NB4 (cell line): ENCODE measurements around the gene LONRF2.

Experiments
- POLR2A ChIP-seq: IDR thresholded peaks from 2 replicates; pipeline ENCODE4 v1.6.1; 2011; ENCODE audit warnings: mild to moderate bottlenecking; ENCODE audit not compliant: insufficient read length; ENCODE audit errors: extremely low read depth
- TF ChIP-seq, protein P1 (sequence below): IDR thresholded peaks from one replicate; pipeline ENCODE4 v1.5.1; 2012; ENCODE audit warnings: low read depth, low read length

- TF ChIP-seq POLR2A, result no peak
- TF ChIP-seq, protein P1, sequence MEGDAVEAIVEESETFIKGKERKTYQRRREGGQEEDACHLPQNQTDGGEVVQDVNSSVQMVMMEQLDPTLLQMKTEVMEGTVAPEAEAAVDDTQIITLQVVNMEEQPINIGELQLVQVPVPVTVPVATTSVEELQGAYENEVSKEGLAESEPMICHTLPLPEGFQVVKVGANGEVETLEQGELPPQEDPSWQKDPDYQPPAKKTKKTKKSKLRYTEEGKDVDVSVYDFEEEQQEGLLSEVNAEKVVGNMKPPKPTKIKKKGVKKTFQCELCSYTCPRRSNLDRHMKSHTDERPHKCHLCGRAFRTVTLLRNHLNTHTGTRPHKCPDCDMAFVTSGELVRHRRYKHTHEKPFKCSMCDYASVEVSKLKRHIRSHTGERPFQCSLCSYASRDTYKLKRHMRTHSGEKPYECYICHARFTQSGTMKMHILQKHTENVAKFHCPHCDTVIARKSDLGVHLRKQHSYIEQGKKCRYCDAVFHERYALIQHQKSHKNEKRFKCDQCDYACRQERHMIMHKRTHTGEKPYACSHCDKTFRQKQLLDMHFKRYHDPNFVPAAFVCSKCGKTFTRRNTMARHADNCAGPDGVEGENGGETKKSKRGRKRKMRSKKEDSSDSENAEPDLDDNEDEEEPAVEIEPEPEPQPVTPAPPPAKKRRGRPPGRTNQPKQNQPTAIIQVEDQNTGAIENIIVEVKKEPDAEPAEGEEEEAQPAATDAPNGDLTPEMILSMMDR, result no peak
Measured at GRCh38 chr2:100237163-100237562, 85.1 kb downstream of the LONRF2 start.
